ENCODE data around the gene ADK. TPM values are rescaled to one million over a fixed set of nuclear protein-coding genes. Genes with fewer than 3 reads are reported as not detected.

The ADK gene
- total RNA-seq, 4 donors from 2014 or later: 62.1 to 84.7 (median 74.4) TPM

GRCh38 chr10:74610299-74610698 is 459.3 kb downstream of the ADK start:
- Histone ChIP-seq H3K9me3 (no peaks in the 10 kb centered on the region), H3K36me3 (no peaks in the 10 kb centered on the region), H3K27me3 (no peaks in the 10 kb centered on the region), H3K4me3 (replicated peaks in 1 of 3) (no peak overlapping the region), H3K4me1 (no peaks in the 10 kb centered on the region), H3K27ac (no peak overlapping the region)
- intact Hi-C loops (cut with DNase I): no loop called here
- TF ChIP-seq CTCF (IDR thresholded peaks at IDR 0.05) (no peak), POLR2A (IDR thresholded peaks at IDR 0.05) (no peak)
- no peak for DNase-seq

GRCh38 chr10:74612195-74612594 is 461.2 kb downstream of the ADK start:
- intact Hi-C loops (cut with DNase I): no loop called here
- DNase-seq: no peak
- H3K4me1 ChIP-seq: no peaks in the 10 kb centered on the region
- no peak overlapping the region for H3K4me3 ChIP-seq (replicated peaks in 1 of 3)
- TF ChIP-seq CTCF (IDR thresholded peaks at IDR 0.05) (no peak), POLR2A (IDR thresholded peaks at IDR 0.05) (no peak)
- no peaks in the 10 kb centered on the region for H3K9me3 ChIP-seq
- H3K27ac ChIP-seq: no peak overlapping the region
- no peaks in the 10 kb centered on the region for H3K36me3 ChIP-seq
- H3K27me3 ChIP-seq: no peaks in the 10 kb centered on the region

GRCh38 chr10:74620626-74621025 is 469.6 kb downstream of the ADK start:
- no peak for DNase-seq
- Histone ChIP-seq H3K4me1 (no peaks in the 10 kb centered on the region), H3K9me3 (no peaks in the 10 kb centered on the region), H3K27me3 (no peaks in the 10 kb centered on the region), H3K4me3 (replicated peaks in 1 of 3) (no peak overlapping the region), H3K27ac (no peak overlapping the region), H3K36me3 (no peaks in the 10 kb centered on the region)
- intact Hi-C loops (cut with DNase I): no loop called here
- TF ChIP-seq POLR2A (IDR thresholded peaks at IDR 0.05) (no peak), CTCF (IDR thresholded peaks at IDR 0.05) (no peak)

GRCh38 chr10:74623786-74624185 is 472.8 kb downstream of the ADK start:
- 82 to 90% methylated on average over 2 of the region's 2 CpGs for WGBS, 2 donors
- Histone ChIP-seq H3K4me1 (no peaks in the 10 kb centered on the region), H3K36me3 (no peaks in the 10 kb centered on the region), H3K27ac (no peak overlapping the region), H3K4me3 (replicated peaks in 1 of 3) (no peak overlapping the region), H3K9me3 (no peaks in the 10 kb centered on the region), H3K27me3 (no peaks in the 10 kb centered on the region)
- DNase-seq: no peak
- TF ChIP-seq POLR2A (IDR thresholded peaks at IDR 0.05) (no peak), CTCF (IDR thresholded peaks at IDR 0.05) (no peak)
- intact Hi-C loops (cut with DNase I): no loop called here

GRCh38 chr10:74624501-74624900 is 473.5 kb downstream of the ADK start:
- no peaks in the 10 kb centered on the region for H3K9me3 ChIP-seq
- H3K27ac ChIP-seq: no peak overlapping the region
- no peaks in the 10 kb centered on the region for H3K4me1 ChIP-seq
- H3K36me3 ChIP-seq: no peaks in the 10 kb centered on the region
- no peaks in the 10 kb centered on the region for H3K27me3 ChIP-seq
- TF ChIP-seq POLR2A (IDR thresholded peaks at IDR 0.05): no peak
- no peak for TF ChIP-seq CTCF (IDR thresholded peaks at IDR 0.05)
- intact Hi-C loops (cut with DNase I): no loop called here
- no peak overlapping the region for H3K4me3 ChIP-seq (replicated peaks in 1 of 3)
- WGBS, 2 donors: 87 to 97% methylated on average over 1 of the region's 1 CpG
- DNase-seq: no peak

Measured in thyroid gland (tissue), 4 donors.